Measurements from ENCODE around the gene IGSF9. TPM values are rescaled to one million over a fixed set of nuclear protein-coding genes. Genes with fewer than 3 reads are reported as not detected.

The IGSF9 gene
- total RNA-seq, 1 donor = under 0.01 TPM

DNA sequence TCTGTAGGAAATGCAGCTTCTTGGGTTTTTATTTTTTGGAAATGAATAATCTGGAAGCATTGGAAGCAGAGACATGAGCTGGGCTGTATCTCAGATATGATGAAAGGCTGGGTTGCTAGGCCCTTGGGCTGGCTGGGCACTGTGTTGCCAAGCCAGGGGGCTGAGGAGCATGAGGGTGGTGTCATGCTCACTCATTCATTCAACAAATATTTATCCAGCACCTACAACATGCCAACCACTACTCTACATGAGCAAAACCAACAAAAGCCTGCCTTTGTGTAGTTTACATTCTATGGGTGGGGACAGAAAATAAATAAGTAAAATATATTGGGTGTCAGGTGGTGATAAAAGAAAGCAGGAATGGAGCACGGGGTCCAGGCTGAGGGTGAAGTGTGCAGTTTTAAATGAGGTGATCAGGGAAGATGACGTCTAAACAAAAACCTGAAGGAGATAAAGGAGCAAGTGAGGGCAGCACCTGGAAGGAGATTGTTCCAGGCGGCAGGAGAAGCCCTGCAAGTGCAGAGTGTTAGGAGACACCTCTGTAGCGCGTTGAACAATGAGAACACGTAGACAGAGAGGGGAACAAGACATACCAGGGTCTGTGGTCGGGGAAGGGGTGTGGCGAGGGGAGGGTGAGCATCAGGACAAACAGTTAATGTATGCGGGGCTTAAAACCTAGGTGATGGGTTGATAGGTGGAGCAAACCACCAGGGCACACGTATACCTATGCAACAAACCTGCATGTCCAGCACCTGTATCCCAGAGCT, 31.0 kb downstream of the IGSF9 start:
- Histone ChIP-seq H3K36me3 (ENCODE audit: insufficient read depth, low read length) (peaks cover 23% of the 10 kb centered on the region), H4K20me1 (ENCODE audit: insufficient read depth, low read length) (peaks cover 13% of the 10 kb centered on the region), H3K27me3 (ENCODE audit: insufficient read depth, low read length) (no peaks in the 10 kb centered on the region), H3K4me3 (ENCODE audit: insufficient read depth, low read length) (no peak overlapping the region), H2AFZ (ENCODE audit: low read length) (no peak overlapping the region), H3K27ac (ENCODE audit: low read depth, low read length) (no peak overlapping the region), H3K79me2 (ENCODE audit: insufficient read depth, low read length) (peaks cover 4% of the 10 kb centered on the region), H3K4me2 (ENCODE audit: insufficient read depth, low read length) (no peak overlapping the region), H3K4me1 (ENCODE audit: insufficient read depth, low read length) (peaks cover 63% of the 10 kb centered on the region), H3K9me3 (ENCODE audit: low read depth, low read length) (no peaks in the 10 kb centered on the region)
- peak; percentile 27 for DNase-seq (ENCODE audit: insufficient read length, low spot score, missing footprints)
- TF ChIP-seq, protein P1, sequence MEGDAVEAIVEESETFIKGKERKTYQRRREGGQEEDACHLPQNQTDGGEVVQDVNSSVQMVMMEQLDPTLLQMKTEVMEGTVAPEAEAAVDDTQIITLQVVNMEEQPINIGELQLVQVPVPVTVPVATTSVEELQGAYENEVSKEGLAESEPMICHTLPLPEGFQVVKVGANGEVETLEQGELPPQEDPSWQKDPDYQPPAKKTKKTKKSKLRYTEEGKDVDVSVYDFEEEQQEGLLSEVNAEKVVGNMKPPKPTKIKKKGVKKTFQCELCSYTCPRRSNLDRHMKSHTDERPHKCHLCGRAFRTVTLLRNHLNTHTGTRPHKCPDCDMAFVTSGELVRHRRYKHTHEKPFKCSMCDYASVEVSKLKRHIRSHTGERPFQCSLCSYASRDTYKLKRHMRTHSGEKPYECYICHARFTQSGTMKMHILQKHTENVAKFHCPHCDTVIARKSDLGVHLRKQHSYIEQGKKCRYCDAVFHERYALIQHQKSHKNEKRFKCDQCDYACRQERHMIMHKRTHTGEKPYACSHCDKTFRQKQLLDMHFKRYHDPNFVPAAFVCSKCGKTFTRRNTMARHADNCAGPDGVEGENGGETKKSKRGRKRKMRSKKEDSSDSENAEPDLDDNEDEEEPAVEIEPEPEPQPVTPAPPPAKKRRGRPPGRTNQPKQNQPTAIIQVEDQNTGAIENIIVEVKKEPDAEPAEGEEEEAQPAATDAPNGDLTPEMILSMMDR (IDR thresholded peaks at IDR 0.05; ENCODE audit: extremely low read depth, low read depth, low read length) = no peak

DNA sequence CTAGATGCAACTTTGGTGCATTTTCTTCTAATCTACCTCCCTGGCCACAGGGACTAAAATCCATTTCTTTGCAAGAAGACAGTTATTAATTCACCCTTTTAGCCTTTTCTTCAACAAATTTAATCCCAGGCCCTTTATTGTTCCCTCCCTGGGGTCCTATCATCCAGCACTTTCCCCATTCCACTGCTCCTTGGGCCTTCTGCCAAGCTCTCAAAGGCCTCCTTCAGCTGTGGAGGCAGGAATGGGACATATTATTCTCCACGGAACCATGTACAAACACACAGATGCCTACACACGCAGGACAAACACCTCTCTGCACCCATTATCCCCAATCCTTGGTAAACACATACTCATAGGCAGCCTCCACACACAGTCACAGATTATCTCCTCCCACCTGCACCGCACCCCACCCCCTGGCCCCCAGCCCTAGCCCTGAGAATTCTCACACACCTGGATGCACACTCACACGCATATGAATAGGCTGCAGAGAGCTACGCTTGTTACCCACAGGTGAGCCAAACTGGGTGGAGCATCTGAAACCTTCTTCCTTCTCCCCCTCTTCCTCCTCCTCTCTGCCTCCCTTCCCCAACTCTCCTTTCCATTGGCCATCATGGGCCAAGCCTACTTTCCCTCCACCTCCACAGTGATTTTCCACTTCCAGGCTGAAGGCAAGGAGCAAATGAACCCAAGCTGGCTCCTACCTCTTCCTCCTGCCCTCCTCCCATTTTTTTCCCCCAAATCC, 31.8 kb downstream of the IGSF9 start:
- Histone ChIP-seq H3K27me3 (ENCODE audit: insufficient read depth, low read length) (no peaks in the 10 kb centered on the region), H3K27ac (ENCODE audit: low read depth, low read length) (no peak overlapping the region), H3K36me3 (ENCODE audit: insufficient read depth, low read length) (peaks cover 15% of the 10 kb centered on the region), H3K79me2 (ENCODE audit: insufficient read depth, low read length) (no peaks in the 10 kb centered on the region), H3K4me1 (ENCODE audit: insufficient read depth, low read length) (peaks cover 66% of the 10 kb centered on the region), H3K9me3 (ENCODE audit: low read depth, low read length) (no peaks in the 10 kb centered on the region), H2AFZ (ENCODE audit: low read length) (no peak overlapping the region), H4K20me1 (ENCODE audit: insufficient read depth, low read length) (peaks cover 6% of the 10 kb centered on the region), H3K4me2 (ENCODE audit: insufficient read depth, low read length) (no peak overlapping the region), H3K4me3 (ENCODE audit: insufficient read depth, low read length) (no peak overlapping the region)
- DNase-seq (ENCODE audit: insufficient read length, low spot score, missing footprints) = no peak
- TF ChIP-seq, protein P1 (IDR thresholded peaks at IDR 0.05; ENCODE audit: extremely low read depth, low read depth, low read length) = no peak

DNA sequence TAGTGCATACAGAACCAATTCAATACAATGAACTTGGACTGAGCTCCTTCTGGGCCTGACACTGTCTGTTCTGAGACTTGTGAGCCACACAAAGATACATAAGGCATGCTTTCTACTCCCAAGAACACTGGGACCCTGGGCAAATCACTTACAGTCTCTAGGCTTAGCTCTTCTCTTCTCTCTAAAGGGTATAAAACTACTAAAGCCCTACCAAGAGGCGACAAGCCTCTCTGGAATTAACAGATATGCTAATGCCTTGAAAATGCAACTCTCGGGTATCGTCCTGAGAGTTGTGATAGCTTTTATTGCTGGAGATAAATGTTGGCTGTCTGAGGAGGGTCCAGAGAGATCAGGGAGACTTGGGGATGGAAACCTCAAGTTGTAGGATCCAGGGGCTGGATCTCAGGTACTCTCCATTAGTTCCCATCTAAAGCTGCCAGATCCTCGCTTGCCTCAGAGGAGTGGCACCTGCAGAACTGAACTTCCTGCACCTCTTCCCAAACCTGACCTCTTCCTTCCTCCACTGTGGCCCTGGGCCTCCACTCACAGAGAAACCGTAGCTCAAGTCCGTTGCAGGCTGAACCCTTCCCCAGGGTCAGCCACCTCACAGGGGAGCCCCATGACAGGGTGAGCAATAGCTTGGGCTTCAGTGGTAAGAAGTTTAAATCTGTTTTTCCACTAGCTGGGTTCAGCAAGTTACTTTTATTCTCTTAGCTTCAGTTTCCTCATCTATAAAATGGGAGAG, 33.9 kb downstream of the IGSF9 start:
- no peaks in the 10 kb centered on the region for H3K27me3 ChIP-seq (ENCODE audit: insufficient read depth, low read length)
- DNase-seq (ENCODE audit: insufficient read length, low spot score, missing footprints) = peak; percentile 43
- H3K4me1 ChIP-seq (ENCODE audit: insufficient read depth, low read length) = peaks cover 52% of the 10 kb centered on the region
- no peaks in the 10 kb centered on the region for H3K9me3 ChIP-seq (ENCODE audit: low read depth, low read length)
- H3K4me3 ChIP-seq (ENCODE audit: insufficient read depth, low read length) = no peak overlapping the region
- no peak overlapping the region for H2AFZ ChIP-seq (ENCODE audit: low read length)
- TF ChIP-seq, protein P1 (IDR thresholded peaks at IDR 0.05; ENCODE audit: extremely low read depth, low read depth, low read length) = no peak
- H3K4me2 ChIP-seq (ENCODE audit: insufficient read depth, low read length) = no peak overlapping the region
- peak overlapping the region; percentile 89 for H3K27ac ChIP-seq (ENCODE audit: low read depth, low read length)
- no peaks in the 10 kb centered on the region for H3K79me2 ChIP-seq (ENCODE audit: insufficient read depth, low read length)
- peaks cover under 1% of the 10 kb centered on the region for H3K36me3 ChIP-seq (ENCODE audit: insufficient read depth, low read length)
- peaks cover under 1% of the 10 kb centered on the region for H4K20me1 ChIP-seq (ENCODE audit: insufficient read depth, low read length)
